A673 (cell line): ENCODE measurements around the gene PARP12.

Experiments used
- EZH2 ChIP-seq: fragments of 200-600 bp; sonication (generic); IDR thresholded peaks from 2 replicates; pipeline ENCODE4 v1.6.1; 2017; ENCODE audit warnings: borderline replicate concordance, low read depth, mild to moderate bottlenecking, mixed read lengths, antibody characterized with exemption, low read length; ENCODE audit not compliant: poor library complexity, severe bottlenecking
- TF ChIP-seq, protein P1 (sequence below): fragments of 300-800, 200-600 bp; sonication (generic); conservative IDR thresholded peaks from 2 replicates; pipeline ENCODE4 v1.5.1; 2017; ENCODE audit warnings: low read depth, mild to moderate bottlenecking, antibody characterized with exemption, low read length, moderate library complexity, mixed read lengths

DNA sequence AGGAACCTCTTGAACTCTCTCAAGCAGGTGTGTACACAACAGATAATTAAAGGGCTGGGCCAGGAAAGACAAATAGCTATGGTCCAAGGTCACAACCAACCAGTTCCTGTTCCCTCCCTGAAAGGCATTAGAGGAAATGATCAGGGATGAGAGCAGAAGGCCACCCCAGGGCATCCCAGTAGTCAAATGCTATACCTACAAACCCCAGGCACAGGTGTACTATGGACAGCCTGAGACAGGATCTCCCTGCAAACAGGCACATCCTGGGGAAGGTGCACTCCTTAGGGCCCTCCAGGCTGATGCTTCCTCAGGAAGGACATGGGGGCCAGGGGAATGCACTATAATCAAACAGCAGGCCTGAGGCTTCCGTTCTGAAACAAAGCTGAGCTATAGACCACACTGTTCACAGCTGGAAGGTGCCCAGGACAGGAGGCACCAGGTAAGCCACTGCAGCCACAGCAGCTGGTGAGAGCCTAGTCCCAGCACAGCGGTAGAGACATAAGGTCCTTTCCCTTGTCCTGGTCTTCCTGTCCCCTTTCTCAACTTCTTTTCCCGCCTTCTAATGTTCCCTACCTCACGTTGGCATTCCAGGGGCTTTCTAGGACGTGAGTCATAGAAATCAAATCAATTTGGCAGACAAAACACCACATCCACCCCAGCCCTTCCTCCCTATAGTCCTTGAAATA, 13.3 kb downstream of the PARP12 start:
- no peak for TF ChIP-seq EZH2
- TF ChIP-seq, protein P1, sequence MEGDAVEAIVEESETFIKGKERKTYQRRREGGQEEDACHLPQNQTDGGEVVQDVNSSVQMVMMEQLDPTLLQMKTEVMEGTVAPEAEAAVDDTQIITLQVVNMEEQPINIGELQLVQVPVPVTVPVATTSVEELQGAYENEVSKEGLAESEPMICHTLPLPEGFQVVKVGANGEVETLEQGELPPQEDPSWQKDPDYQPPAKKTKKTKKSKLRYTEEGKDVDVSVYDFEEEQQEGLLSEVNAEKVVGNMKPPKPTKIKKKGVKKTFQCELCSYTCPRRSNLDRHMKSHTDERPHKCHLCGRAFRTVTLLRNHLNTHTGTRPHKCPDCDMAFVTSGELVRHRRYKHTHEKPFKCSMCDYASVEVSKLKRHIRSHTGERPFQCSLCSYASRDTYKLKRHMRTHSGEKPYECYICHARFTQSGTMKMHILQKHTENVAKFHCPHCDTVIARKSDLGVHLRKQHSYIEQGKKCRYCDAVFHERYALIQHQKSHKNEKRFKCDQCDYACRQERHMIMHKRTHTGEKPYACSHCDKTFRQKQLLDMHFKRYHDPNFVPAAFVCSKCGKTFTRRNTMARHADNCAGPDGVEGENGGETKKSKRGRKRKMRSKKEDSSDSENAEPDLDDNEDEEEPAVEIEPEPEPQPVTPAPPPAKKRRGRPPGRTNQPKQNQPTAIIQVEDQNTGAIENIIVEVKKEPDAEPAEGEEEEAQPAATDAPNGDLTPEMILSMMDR: no peak
